GM21528 (cell line): ENCODE data around the gene NPTX1.

Source experiments
- ATAC-seq: cut with Tn5 transposase; IDR thresholded peaks from one replicate; pipeline ENCODE4 v1.9.1; 2021; ENCODE audit warnings: mild to moderate bottlenecking, moderate library complexity; ENCODE audit not compliant: unreplicated experiment, low FRiP score

NPTX1 gene

GRCh38 chr17:80504686-80505413, 28.4 kb upstream of the NPTX1 start:
- no peak for ATAC-seq

GRCh38 chr17:80503921-80504320, 27.5 kb upstream of the NPTX1 start:
- no peak for ATAC-seq

- ATAC-seq: no peak
Measured at GRCh38 chr17:80503031-80503430, 26.6 kb upstream of the NPTX1 start.

GRCh38 chr17:80502578-80502877, 26.1 kb upstream of the NPTX1 start:
- ATAC-seq: no peak

- no peak for ATAC-seq
Measured at GRCh38 chr17:80501741-80502577, 25.6 kb upstream of the NPTX1 start.

GRCh38 chr17:80499961-80500665, 23.7 kb upstream of the NPTX1 start:
- ATAC-seq: no peak

GRCh38 chr17:80499560-80499959, 23.2 kb upstream of the NPTX1 start:
- ATAC-seq: no peak

- ATAC-seq: no peak
Measured at GRCh38 chr17:80498920-80499410, 22.6 kb upstream of the NPTX1 start.

- ATAC-seq: no peak
Measured at GRCh38 chr17:80498242-80498919, 22.0 kb upstream of the NPTX1 start.

- no peak for ATAC-seq
Measured at GRCh38 chr17:80497726-80498241, 21.4 kb upstream of the NPTX1 start.

- no peak for ATAC-seq
Measured at GRCh38 chr17:80494547-80494946, 18.1 kb upstream of the NPTX1 start.

GRCh38 chr17:80492343-80493136, 16.1 kb upstream of the NPTX1 start:
- ATAC-seq: no peak

- ATAC-seq: no peak
Measured at GRCh38 chr17:80491478-80492342, 15.3 kb upstream of the NPTX1 start.

- no peak for ATAC-seq
Measured at GRCh38 chr17:80487511-80487910, 11.1 kb upstream of the NPTX1 start.

GRCh38 chr17:80486692-80487091, 10.3 kb upstream of the NPTX1 start:
- ATAC-seq: no peak

GRCh38 chr17:80485846-80486245, 9.4 kb upstream of the NPTX1 start:
- ATAC-seq: no peak

GRCh38 chr17:80482555-80483308, 6.3 kb upstream of the NPTX1 start:
- no peak for ATAC-seq

GRCh38 chr17:80482058-80482318, 5.6 kb upstream of the NPTX1 start:
- no peak for ATAC-seq
